ENCODE measurements around the gene KRTAP19-3. TPM values are rescaled to one million over a fixed set of nuclear protein-coding genes. Genes with fewer than 3 reads are reported as not detected.

The KRTAP19-3 gene
- total and polyA plus RNA-seq, 2 of the 13 experiments (the other 11 are each of a cell fraction or from before 2014, with no cell fraction given), result not detected

GRCh38 chr21:30497065-30497464, 5.3 kb upstream of the KRTAP19-3 start, which contains the start of gene KRTAP19-4:
Gene KRTAP19-4, minus strand, starts transcription at chr21:30497165. Its CDS starts 55 bp downstream, at chr21:30497110.
- Histone ChIP-seq H2AFZ (ENCODE audit: low read length) (no peak within 1 kb of the TSS), H3K36me3 (replicated peaks in 1 of 2; ENCODE audit: control insufficient read depth in 1 of 2, insufficient read depth in 2 of 2, low read length in 2 of 2) (no peaks in the 10 kb centered on the region), H3K27ac (ENCODE audit: extremely low read length, insufficient read depth, low read length) (no peak within 1 kb of the TSS), H3K4me3 (replicated peaks in 1 of 3; ENCODE audit: insufficient read depth in 1 of 3, low read depth in 2 of 3, low read length in 3 of 3) (no peak within 1 kb of the TSS), H3K4me2 (ENCODE audit: low read depth, low read length) (no peak within 1 kb of the TSS), H3K4me1 (ENCODE audit: insufficient read depth, low read length) (no peaks in the 10 kb centered on the region), H4K20me1 (ENCODE audit: insufficient read depth, low read length) (no peaks in the 10 kb centered on the region), H3K9me3 (ENCODE audit: low read length) (peaks cover 74% of the 10 kb centered on the region), H3K9ac (ENCODE audit: insufficient read depth, low read depth, low read length) (no peak within 1 kb of the TSS), H3K27me3 (ENCODE audit: control insufficient read depth in 1 of 2, insufficient read depth in 2 of 2, low read length in 2 of 2) (no peaks in the 10 kb centered on the region), H3K79me2 (ENCODE audit: insufficient read depth, low read length) (no peaks in the 10 kb centered on the region)
- POLR2A ChIA-PET, result no interaction called here
- CTCF ChIA-PET (ENCODE audit: low intra/inter-chr PET ratio, low total read pairs), result no interaction called here
- in situ Hi-C loops (cut with HindIII; ENCODE audit: extremely low pct_ligation_motif_present, low pct_unique_long_range_greater_than_20kb) (no loop called here), intact Hi-C loops (cut with micrococcal nuclease; ENCODE audit: unreplicated experiment) (no loop called here)
- ATAC-seq (no peak), FAIRE-seq (no peak), DNase-seq (ENCODE audit: low spot score) (no peak)
- WGBS (ENCODE audit: low lambda C conversion rate), result 5% methylated on average over 4 of the region's 4 CpGs
- no TSS peak for BruUV-seq (replicated peaks)
- TF ChIP-seq ZNF780A (CRISPR knock-in tag; IDR thresholded peaks at IDR 0.05) (no peak), DNMT1 (CRISPR knock-in tag; IDR thresholded peaks at IDR 0.05) (no peak), POLR2A (IDR thresholded peaks at IDR 0.05; ENCODE audit: insufficient read depth in 1 of 2, low read depth in 2 of 2, low read length in 2 of 2) (no peak), MEIS2 (CRISPR knock-in tag; IDR thresholded peaks at IDR 0.05) (no peak), MZF1 (CRISPR knock-in tag; IDR thresholded peaks at IDR 0.05; ENCODE audit: borderline replicate concordance) (no peak), ZNF431 (CRISPR knock-in tag; IDR thresholded peaks at IDR 0.05; ENCODE audit: borderline replicate concordance, low read depth) (no peak), RBAK (CRISPR knock-in tag; IDR thresholded peaks at IDR 0.05) (no peak), FOXA3 (CRISPR knock-in tag; IDR thresholded peaks at IDR 0.05) (no peak), RNF219 (CRISPR knock-in tag; IDR thresholded peaks at IDR 0.05) (no peak), ZNF543 (CRISPR knock-in tag; IDR thresholded peaks at IDR 0.05) (no peak), ZNF205 (CRISPR knock-in tag; IDR thresholded peaks at IDR 0.05) (no peak), ZFP36L1 (CRISPR knock-in tag; IDR thresholded peaks at IDR 0.05) (no peak), ZNF264 (CRISPR knock-in tag; IDR thresholded peaks at IDR 0.05) (no peak)
- TF ChIP-seq, protein P1, sequence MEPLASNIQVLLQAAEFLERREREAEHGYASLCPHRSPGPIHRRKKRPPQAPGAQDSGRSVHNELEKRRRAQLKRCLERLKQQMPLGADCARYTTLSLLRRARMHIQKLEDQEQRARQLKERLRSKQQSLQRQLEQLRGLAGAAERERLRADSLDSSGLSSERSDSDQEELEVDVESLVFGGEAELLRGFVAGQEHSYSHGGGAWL (CRISPR knock-in tag; IDR thresholded peaks at IDR 0.05), result no peak
- TF ChIP-seq, protein P2, sequence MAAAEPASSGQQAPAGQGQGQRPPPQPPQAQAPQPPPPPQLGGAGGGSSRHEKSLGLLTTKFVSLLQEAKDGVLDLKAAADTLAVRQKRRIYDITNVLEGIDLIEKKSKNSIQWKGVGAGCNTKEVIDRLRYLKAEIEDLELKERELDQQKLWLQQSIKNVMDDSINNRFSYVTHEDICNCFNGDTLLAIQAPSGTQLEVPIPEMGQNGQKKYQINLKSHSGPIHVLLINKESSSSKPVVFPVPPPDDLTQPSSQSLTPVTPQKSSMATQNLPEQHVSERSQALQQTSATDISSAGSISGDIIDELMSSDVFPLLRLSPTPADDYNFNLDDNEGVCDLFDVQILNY (CRISPR knock-in tag; conservative IDR thresholded peaks at IDR 0.05), result no peak
